ENCODE data around the gene UCP2. TPM values are rescaled to one million over a fixed set of nuclear protein-coding genes. Genes with fewer than 3 reads are reported as not detected.
A peak's percentile ranks its signal among the peaks of the same experiment; 100 is the strongest.
"Not testable (repeated sequence)": the region's sequence is repeated elsewhere in the genome, so short reads cannot be mapped to it uniquely, and the experiment has no call there.

UCP2 gene
- total RNA-seq, 1 donor from 2014 or later, result 0.26 TPM

DNA sequence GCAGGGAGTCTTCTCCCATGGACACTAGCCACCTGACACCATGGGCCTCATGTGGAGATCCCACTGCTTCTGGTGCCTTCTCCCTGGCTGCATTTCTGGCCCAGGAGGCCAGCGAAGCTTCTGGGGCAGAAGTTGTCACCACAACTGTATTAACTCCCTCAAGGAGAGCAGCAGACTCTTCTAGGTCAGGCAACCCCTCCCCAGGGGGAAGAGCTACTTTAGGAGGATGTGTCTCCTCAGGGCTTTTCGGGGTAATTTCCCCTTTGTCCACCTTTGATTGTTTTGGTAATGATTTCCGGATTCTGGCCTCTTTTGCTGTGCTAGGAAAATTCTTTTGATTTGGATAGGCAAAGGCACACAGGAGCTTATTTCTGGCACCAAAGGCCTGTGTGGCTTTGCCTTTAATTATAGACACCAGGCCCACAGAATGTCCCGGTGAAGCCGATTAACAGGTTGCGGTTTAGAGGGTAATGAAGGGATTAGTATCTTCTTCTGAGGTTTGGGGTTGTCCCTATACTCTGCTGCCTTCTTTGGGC is 8.9 kb upstream of the UCP2 start:
- Histone ChIP-seq H3K27me3 (ENCODE audit: control insufficient read depth, insufficient read depth, low read length) (no peaks in the 10 kb centered on the region), H3K36me3 (ENCODE audit: control insufficient read depth, insufficient read depth, low read length) (no peaks in the 10 kb centered on the region), H3K4me3 (ENCODE audit: low read depth, low read length) (no peak overlapping the region)
- TF ChIP-seq, protein P1, sequence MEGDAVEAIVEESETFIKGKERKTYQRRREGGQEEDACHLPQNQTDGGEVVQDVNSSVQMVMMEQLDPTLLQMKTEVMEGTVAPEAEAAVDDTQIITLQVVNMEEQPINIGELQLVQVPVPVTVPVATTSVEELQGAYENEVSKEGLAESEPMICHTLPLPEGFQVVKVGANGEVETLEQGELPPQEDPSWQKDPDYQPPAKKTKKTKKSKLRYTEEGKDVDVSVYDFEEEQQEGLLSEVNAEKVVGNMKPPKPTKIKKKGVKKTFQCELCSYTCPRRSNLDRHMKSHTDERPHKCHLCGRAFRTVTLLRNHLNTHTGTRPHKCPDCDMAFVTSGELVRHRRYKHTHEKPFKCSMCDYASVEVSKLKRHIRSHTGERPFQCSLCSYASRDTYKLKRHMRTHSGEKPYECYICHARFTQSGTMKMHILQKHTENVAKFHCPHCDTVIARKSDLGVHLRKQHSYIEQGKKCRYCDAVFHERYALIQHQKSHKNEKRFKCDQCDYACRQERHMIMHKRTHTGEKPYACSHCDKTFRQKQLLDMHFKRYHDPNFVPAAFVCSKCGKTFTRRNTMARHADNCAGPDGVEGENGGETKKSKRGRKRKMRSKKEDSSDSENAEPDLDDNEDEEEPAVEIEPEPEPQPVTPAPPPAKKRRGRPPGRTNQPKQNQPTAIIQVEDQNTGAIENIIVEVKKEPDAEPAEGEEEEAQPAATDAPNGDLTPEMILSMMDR (IDR thresholded peaks at IDR 0.05; ENCODE audit: insufficient read depth, low read length, severe bottlenecking), result no peak
- DNase-seq (ENCODE audit: low read depth), result no peak
- FAIRE-seq, result no peak

DNA sequence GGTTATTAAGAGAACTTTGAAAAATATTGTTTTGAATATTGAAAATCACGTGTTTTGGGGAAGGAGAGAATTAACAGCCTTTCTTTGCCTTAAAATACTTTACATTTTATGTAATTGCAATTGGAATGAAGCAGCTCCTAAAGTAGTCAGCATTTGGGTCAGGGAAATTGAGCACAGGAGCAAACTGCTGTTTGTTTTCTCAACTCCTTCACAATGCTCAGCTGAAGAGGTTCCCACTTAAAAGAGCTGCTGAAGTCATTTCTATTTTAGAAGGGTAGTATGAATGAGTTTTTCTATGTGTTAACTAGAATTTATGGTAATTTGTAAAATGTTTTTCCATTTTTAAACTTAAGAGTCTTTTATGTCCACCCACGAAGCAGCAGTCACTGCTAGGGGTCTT is 8.1 kb upstream of the UCP2 start:
- FAIRE-seq (no peak), DNase-seq (ENCODE audit: low read depth) (no peak)
- H3K36me3 ChIP-seq (ENCODE audit: control insufficient read depth, insufficient read depth, low read length), result no peaks in the 10 kb centered on the region

GRCh38 chr11:73989156-73989555 is 6.5 kb upstream of the UCP2 start:
- Histone ChIP-seq H3K27me3 (ENCODE audit: control insufficient read depth, insufficient read depth, low read length) (no peaks in the 10 kb centered on the region), H3K36me3 (ENCODE audit: control insufficient read depth, insufficient read depth, low read length) (no peaks in the 10 kb centered on the region), H3K4me3 (ENCODE audit: low read depth, low read length) (no peak overlapping the region)
- TF ChIP-seq, protein P1 (IDR thresholded peaks at IDR 0.05; ENCODE audit: insufficient read depth, low read length, severe bottlenecking), result no peak
- FAIRE-seq (no peak), DNase-seq (ENCODE audit: low read depth) (no peak)

More for the DNA sequence above, 8.1 kb upstream of the UCP2 start:
- Histone ChIP-seq H3K4me3 (ENCODE audit: low read depth, low read length) (no peak overlapping the region), H3K27me3 (ENCODE audit: control insufficient read depth, insufficient read depth, low read length) (no peaks in the 10 kb centered on the region)
- TF ChIP-seq, protein P1 (IDR thresholded peaks at IDR 0.05; ENCODE audit: insufficient read depth, low read length, severe bottlenecking), result no peak

GRCh38 chr11:73988227-73988626 is 5.6 kb upstream of the UCP2 start:
- TF ChIP-seq, protein P1 (IDR thresholded peaks at IDR 0.05; ENCODE audit: insufficient read depth, low read length, severe bottlenecking), result no peak
- no peaks in the 10 kb centered on the region for H3K36me3 ChIP-seq (ENCODE audit: control insufficient read depth, insufficient read depth, low read length)
- FAIRE-seq (no peak), DNase-seq (ENCODE audit: low read depth) (no peak)
- H3K27me3 ChIP-seq (ENCODE audit: control insufficient read depth, insufficient read depth, low read length), result no peaks in the 10 kb centered on the region
- H3K4me3 ChIP-seq (ENCODE audit: low read depth, low read length), result no peak overlapping the region

GRCh38 chr11:73985661-73986060 is 3.0 kb upstream of the UCP2 start:
- not testable (repeated sequence) for DNase-seq (ENCODE audit: low read depth); H3K36me3 ChIP-seq (ENCODE audit: control insufficient read depth, insufficient read depth, low read length); H3K4me3 ChIP-seq (ENCODE audit: low read depth, low read length); H3K27me3 ChIP-seq (ENCODE audit: control insufficient read depth, insufficient read depth, low read length); FAIRE-seq

- FAIRE-seq (no peak), DNase-seq (ENCODE audit: low read depth) (no peak)
- H3K4me3 ChIP-seq (ENCODE audit: low read depth, low read length), result peak overlapping the region; percentile 67
- no peaks in the 10 kb centered on the region for H3K27me3 ChIP-seq (ENCODE audit: control insufficient read depth, insufficient read depth, low read length)
- TF ChIP-seq, protein P1 (IDR thresholded peaks at IDR 0.05; ENCODE audit: insufficient read depth, low read length, severe bottlenecking), result no peak
- H3K36me3 ChIP-seq (ENCODE audit: control insufficient read depth, insufficient read depth, low read length), result peaks cover 2% of the 10 kb centered on the region
Measured at GRCh38 chr11:73983741-73984538, 1.3 kb upstream of the UCP2 start.
